LoVo (cell line): ENCODE measurements around the gene TRIM36.

ENCODE experiments used
- DNase-seq: peaks from one replicate; pipeline ENCODE4 v3.0.0-alpha.2; 2016; ENCODE audit warnings: low spot score

The TRIM36 gene

GRCh38 chr5:115165790-115166189, 3.9 kb downstream of the TRIM36 start:
- DNase-seq: no peak

- DNase-seq: no peak
Measured at GRCh38 chr5:115160975-115161475, 8.7 kb downstream of the TRIM36 start.

GRCh38 chr5:115151208-115151805, 18.4 kb downstream of the TRIM36 start:
- no peak for DNase-seq

GRCh38 chr5:115150512-115150911, 19.2 kb downstream of the TRIM36 start:
- DNase-seq: no peak

GRCh38 chr5:115147052-115147451, 22.7 kb downstream of the TRIM36 start:
- DNase-seq: no peak

- DNase-seq: no peak
Measured at GRCh38 chr5:115136294-115136693, 33.4 kb downstream of the TRIM36 start.

- no peak for DNase-seq
Measured at GRCh38 chr5:115132465-115132864, 37.2 kb downstream of the TRIM36 start.

- DNase-seq: no peak
Measured at GRCh38 chr5:115126303-115126702, 43.4 kb downstream of the TRIM36 start.

- no peak for DNase-seq
Measured at GRCh38 chr5:115124741-115125140, 45.0 kb downstream of the TRIM36 start.

- DNase-seq: no peak
Measured at GRCh38 chr5:115116001-115116400, 53.7 kb downstream of the TRIM36 start.

- no peak for DNase-seq
Measured at GRCh38 chr5:115109840-115110239, 59.9 kb downstream of the TRIM36 start.

GRCh38 chr5:115109356-115109755, 60.4 kb downstream of the TRIM36 start:
- no peak for DNase-seq

- no peak for DNase-seq
Measured at GRCh38 chr5:115100319-115100955, 69.3 kb downstream of the TRIM36 start.

- peak; percentile 58 for DNase-seq
Measured at GRCh38 chr5:115098041-115098702, 71.5 kb downstream of the TRIM36 start.

GRCh38 chr5:115097236-115097635, 72.5 kb downstream of the TRIM36 start:
- DNase-seq: peak; percentile 53

- no peak for DNase-seq
Measured at GRCh38 chr5:115096034-115096769, 73.5 kb downstream of the TRIM36 start.

GRCh38 chr5:115087951-115088350, 81.8 kb downstream of the TRIM36 start:
- no peak for DNase-seq

GRCh38 chr5:115086473-115086872, 83.2 kb downstream of the TRIM36 start:
- DNase-seq: no peak

- DNase-seq: no peak
Measured at GRCh38 chr5:115084246-115084793, 85.4 kb downstream of the TRIM36 start.

- DNase-seq: no peak
Measured at GRCh38 chr5:115079924-115080623, 89.6 kb downstream of the TRIM36 start.
